Prostate gland (tissue), 2 donors: ENCODE measurements around the gene BANP. TPM values are rescaled to one million over a fixed set of nuclear protein-coding genes. Genes with fewer than 3 reads are reported as not detected.
"Not testable (repeated sequence)": the region's sequence is repeated elsewhere in the genome, so short reads cannot be mapped to it uniquely, and the experiment has no call there.

ENCODE experiments used
- DNase-seq: peaks from one replicate; pipeline ENCODE4 v3.0.0-alpha.2; 2019; ENCODE audit warnings: low spot score
- H3K27ac ChIP-seq, 2 donors: fragments of 200-600 bp; sonication (generic); 2 replicates each; pipeline ENCODE4 v1.5.1; 2017 to 2019
- H3K27me3 ChIP-seq: fragments of 200-600 bp; sonication (generic); replicated peaks from 2 replicates; pipeline ENCODE4 v1.5.1; 2019; ENCODE audit not compliant: insufficient read depth
- H3K36me3 ChIP-seq, 2 donors: fragments of 200-600 bp; sonication (generic); 1 replicate in 1 of 2; 2 replicates in 1 of 2; pipeline versions ENCODE4 v1.5.1 to v1.8.1; 2017 to 2019
- H3K4me1 ChIP-seq: fragments of 200-600 bp; sonication (generic); replicated peaks from 2 replicates; pipeline ENCODE4 v1.5.1; 2019
- H3K4me3 ChIP-seq, 2 donors: fragments of 200-600 bp; sonication (generic); 2 replicates each; pipeline ENCODE4 v1.5.1; 2017 to 2019
- H3K9me3 ChIP-seq: fragments of 200-600 bp; sonication (generic); 2 replicates; pipeline ENCODE4 v1.5.1; 2017
- CTCF ChIP-seq, 4 experiments: fragments of 200-600 bp in 2 of 4; fragments of 450-650 bp in 2 of 4; sonication (generic) in 2 of 4; IDR thresholded peaks; 1 replicate in 3 of 4; 2 replicates in 1 of 4; pipeline ENCODE4 v1.5.1; 2016 to 2019; ENCODE audit warnings: antibody characterized with exemption in 4 of 4, mild to moderate bottlenecking in 2 of 4, moderate library complexity in 2 of 4
- POLR2A ChIP-seq: fragments of 450-650 bp; IDR thresholded peaks from one replicate; pipeline ENCODE4 v1.6.1; 2016; ENCODE audit warnings: antibody characterized with exemption, mild to moderate bottlenecking
- POLR2AphosphoS5 ChIP-seq: sonication (generic); formaldehyde crosslinking; IDR thresholded peaks from one replicate; pipeline ENCODE4 v1.6.1; 2017; ENCODE audit warnings: antibody characterized with exemption
- WGBS: methylation state at CpG from one replicate; pipeline ENCODE4 v1.1.5; 2018; 5-methylcytosine and 5-hydroxymethylcytosine counted together
- intact Hi-C: fragments of 100-400 bp; cut with DNase I; formaldehyde crosslinking; loops from one replicate; pipeline ENCODE4 v1.14.2; 2022
- total RNA-seq, 2 donors: library from RNA; depleted of rRNA; stranded (reverse); fragments of >200 nt; gene quantifications; one replicate each; pipeline ENCODE4 v1.1.0, GENCODE V29; 2016

Gene BANP
- total RNA-seq, 2 donors from 2014 or later: 32.2 to 47.3 TPM

GRCh38 chr16:88113545-88114045, 162.4 kb downstream of the BANP start:
- Histone ChIP-seq H3K4me1 (no peaks in the 10 kb centered on the region), H3K36me3 (no peaks in the 10 kb centered on the region), H3K9me3 (no peaks in the 10 kb centered on the region), H3K27me3 (no peaks in the 10 kb centered on the region), H3K4me3 (no peak overlapping the region), H3K27ac (no peak overlapping the region)
- 91% methylated on average over 20 of the region's 20 CpGs for WGBS
- TF ChIP-seq POLR2A (no peak), CTCF (IDR thresholded peaks at IDR 0.05) (no peak), POLR2AphosphoS5 (no peak)
- intact Hi-C loops: no loop called here
- no peak for DNase-seq

DNA sequence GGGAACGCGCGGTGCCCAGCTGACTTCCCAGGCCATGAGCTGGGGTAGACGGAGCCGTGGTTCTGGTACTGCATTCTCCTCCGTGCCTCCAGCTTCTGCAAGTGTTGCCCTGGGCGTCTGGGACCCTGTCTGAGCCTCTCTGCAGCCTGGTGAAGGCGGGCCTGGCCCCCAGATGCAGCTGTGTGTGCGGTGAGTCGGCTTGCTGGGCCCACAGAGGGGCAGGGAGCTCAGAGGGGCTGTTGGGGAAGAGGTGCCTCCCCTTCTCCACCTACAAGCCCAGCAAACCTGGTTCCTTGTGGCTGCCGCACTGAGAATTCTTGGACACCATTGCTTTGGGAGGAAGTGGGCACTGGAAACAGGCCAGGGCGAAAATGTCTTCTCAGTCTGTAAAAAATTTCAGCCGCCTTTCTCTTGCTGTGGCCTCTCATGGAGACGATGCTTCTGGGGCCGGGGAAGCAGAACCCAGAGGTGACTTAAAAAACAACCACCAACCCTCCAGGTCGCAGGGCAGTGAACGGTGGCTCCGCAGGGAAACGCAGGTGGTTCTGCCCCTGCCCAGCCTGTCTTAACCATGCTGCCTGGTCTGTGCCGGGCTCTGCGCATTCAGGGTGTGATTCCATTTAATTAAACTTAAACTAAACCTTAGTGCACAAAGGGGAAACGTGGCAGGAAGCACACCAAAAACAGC, 163.5 kb downstream of the BANP start:
- H3K9me3 ChIP-seq, H3K4me1 ChIP-seq, H3K4me3 ChIP-seq, intact Hi-C loops, H3K27ac ChIP-seq, H3K27me3 ChIP-seq, DNase-seq, H3K36me3 ChIP-seq: not testable (repeated sequence)
- 69% methylated on average over 21 of the region's 22 CpGs for WGBS

DNA sequence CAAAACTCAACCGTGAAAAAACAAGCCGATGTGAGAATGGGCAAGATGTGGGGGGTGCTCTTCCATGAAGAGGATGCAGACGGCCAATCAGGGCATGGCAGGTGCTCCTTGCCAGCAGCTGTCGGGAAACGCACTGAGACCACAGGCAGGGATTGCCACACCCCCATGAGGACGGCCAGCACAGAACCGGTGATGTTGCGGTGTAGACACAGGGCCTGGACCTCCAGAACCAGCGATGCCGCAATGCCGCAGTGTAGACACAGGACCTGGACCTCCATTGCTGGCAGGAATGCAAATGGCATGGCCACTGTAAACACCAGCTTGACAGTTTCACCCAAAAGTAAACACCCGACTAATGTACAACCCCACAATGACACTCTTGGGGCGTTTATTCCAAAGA, 164.9 kb downstream of the BANP start:
- Histone ChIP-seq H3K27ac (no peak overlapping the region), H3K36me3 (no peaks in the 10 kb centered on the region), H3K9me3 (no peaks in the 10 kb centered on the region), H3K4me1 (no peaks in the 10 kb centered on the region), H3K4me3 (no peak overlapping the region), H3K27me3 (no peaks in the 10 kb centered on the region)
- no peak for TF ChIP-seq POLR2A
- intact Hi-C loops: no loop called here
- 80% methylated on average over 13 of the region's 13 CpGs for WGBS
- no peak for DNase-seq

GRCh38 chr16:88117476-88117868, 166.2 kb downstream of the BANP start:
- no peaks in the 10 kb centered on the region for H3K27me3 ChIP-seq
- 87% methylated on average over 19 of the region's 20 CpGs for WGBS
- intact Hi-C loops: no loop called here
- no peak overlapping the region for H3K27ac ChIP-seq
- H3K4me1 ChIP-seq: no peaks in the 10 kb centered on the region
- H3K4me3 ChIP-seq: no peak overlapping the region
- TF ChIP-seq POLR2A: no peak
- no peak for TF ChIP-seq CTCF (IDR thresholded peaks at IDR 0.05)
- no peak for TF ChIP-seq POLR2AphosphoS5
- no peak for DNase-seq
- no peaks in the 10 kb centered on the region for H3K36me3 ChIP-seq
- H3K9me3 ChIP-seq: no peaks in the 10 kb centered on the region

DNA sequence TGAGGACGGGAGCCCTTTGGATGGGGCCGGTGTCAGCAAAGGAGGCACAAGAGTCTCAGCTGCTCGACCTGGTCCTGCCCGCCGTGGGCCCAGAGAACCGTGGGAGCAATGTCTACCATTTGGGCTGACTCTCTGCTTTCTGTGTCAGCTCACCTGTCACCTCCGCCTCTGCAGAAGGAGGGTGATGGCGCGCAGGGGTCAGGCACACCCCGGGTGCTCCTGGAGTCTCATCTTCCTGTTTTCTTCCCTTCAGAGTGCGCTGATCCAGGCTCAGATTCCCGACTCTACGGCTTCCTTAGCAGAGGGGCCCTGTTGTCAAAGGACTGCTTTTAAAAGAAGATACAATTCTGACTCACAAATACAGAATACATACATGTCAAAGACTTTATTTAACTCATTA, 167.1 kb downstream of the BANP start:
- intact Hi-C loops: no loop called here
- H3K9me3 ChIP-seq: no peaks in the 10 kb centered on the region
- no peak overlapping the region for H3K27ac ChIP-seq
- 76% methylated on average over 12 of the region's 13 CpGs for WGBS
- H3K36me3 ChIP-seq: no peaks in the 10 kb centered on the region
- H3K4me1 ChIP-seq: no peaks in the 10 kb centered on the region
- no peaks in the 10 kb centered on the region for H3K27me3 ChIP-seq
- H3K4me3 ChIP-seq: no peak overlapping the region
- TF ChIP-seq CTCF (IDR thresholded peaks at IDR 0.05): no peak
- TF ChIP-seq POLR2A: no peak
- no peak for TF ChIP-seq POLR2AphosphoS5
- no peak for DNase-seq

DNA sequence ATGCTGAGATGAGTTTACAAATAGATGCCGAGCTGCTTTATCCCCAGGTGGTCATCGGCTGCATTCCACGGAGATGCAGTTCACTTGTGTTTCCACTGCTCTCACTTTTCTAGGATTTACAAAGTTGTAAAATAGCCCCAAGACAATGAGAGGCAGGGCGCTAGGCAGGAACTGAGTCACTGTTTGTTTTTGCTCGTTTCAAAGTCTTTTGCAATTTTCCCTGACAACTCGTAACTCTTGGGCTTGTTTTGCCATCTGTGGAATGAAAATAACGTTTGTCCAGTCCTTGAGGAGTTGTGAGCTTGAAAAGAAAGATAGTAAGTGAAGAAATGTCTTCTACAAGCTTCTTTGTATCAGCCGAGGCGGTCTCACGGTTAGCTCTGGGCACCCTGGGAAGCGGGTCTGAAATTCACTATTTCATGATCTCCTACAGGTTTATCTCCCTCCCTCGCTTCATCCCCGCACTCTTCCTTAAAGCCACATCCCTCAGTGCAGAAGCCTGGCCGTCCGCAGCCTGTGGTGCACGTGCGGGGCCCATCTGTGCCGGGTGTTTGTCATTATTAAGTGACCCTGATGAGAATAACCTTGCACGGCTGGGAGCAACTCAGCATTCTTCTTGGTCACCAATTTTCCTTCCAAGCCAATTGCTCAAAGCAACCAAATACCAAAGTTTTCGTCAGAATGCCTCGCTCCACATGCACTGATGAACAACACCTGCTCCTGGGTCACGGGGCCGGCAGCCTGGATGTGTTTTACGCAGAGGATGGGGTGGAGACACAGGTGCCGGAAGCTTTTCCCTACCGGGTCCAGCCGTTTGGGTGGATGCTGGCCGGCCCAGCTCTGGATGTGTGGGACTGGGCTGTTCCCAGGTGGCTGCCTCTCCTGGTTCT, 167.9 kb downstream of the BANP start:
- intact Hi-C loops: not testable (repeated sequence)

DNA sequence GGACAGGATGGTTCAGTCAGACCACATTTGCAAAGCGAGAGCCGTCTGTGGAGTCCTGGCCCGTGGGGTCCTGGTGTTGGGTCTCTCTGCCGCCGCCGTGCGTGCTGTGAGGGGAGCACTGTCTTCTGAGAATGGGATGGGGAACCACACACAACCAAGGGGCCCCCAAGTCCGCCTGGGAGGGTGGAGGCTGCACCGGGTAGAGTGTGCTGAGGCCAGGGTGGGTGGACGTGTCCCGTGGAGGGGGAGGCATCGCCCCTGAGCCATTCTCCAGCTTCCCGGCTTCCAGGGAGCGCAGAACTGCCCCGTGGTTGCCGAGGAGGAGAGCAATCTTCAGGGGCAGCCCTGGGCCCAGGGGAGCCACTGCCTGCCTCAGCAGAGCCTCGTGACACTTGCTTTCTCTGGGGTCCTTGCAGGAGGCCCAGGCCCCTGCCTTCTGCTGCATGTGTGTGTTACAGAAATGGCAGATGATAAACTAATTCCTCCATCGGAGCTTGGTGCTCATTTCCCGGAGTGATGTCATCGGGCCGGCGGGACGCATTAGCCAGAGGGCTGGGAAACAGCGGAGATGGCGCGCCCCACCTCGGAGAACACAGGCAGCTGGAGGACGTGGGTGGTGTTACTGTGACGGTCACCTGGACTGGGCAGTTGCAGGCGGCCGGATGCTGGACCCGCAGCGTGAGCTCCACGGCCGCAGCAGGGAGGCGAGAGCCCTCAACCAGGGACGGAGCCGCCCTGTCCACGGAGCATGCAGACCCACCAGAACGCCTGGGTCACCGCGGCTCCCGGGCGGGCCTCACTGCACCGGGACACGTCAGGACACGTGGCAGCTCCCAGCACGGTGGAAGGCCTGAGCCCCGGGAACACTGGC, 168.9 kb downstream of the BANP start:
- not testable (repeated sequence) for H3K27ac ChIP-seq

More for the DNA sequence above, 167.9 kb downstream of the BANP start:
- not testable (repeated sequence) for H3K4me1 ChIP-seq, H3K27ac ChIP-seq, DNase-seq, H3K9me3 ChIP-seq, H3K4me3 ChIP-seq, H3K36me3 ChIP-seq, H3K27me3 ChIP-seq
- WGBS: 43% methylated on average over 28 of the region's 28 CpGs

More for the DNA sequence above, 168.9 kb downstream of the BANP start:
- H3K9me3 ChIP-seq, H3K36me3 ChIP-seq, intact Hi-C loops, DNase-seq, H3K4me1 ChIP-seq, H3K27me3 ChIP-seq, H3K4me3 ChIP-seq: not testable (repeated sequence)
- WGBS: 88% methylated on average over 40 of the region's 49 CpGs
